ENCODE results near the gene CGB3.
"Not testable (repeated sequence)": the region's sequence is repeated elsewhere in the genome, so short reads cannot be mapped to it uniquely, and the experiment has no call there.

Gene CGB3

GRCh38 chr19:49042177-49042576 lies 18.0 kb upstream of the CGB3 start:
- no peak for DNase-seq

GRCh38 chr19:49039736-49040135 lies 15.6 kb upstream of the CGB3 start:
- not testable (repeated sequence) for DNase-seq

- peak; percentile 54 for DNase-seq
Measured at GRCh38 chr19:49038557-49039276, 14.6 kb upstream of the CGB3 start.

GRCh38 chr19:49038111-49038510 lies 14.0 kb upstream of the CGB3 start:
- DNase-seq: not testable (repeated sequence)

GRCh38 chr19:49036815-49037214 lies 12.7 kb upstream of the CGB3 start, which contains the start of gene CGB1:
Gene CGB1 (minus strand): TSS chr19:49036895. CDS start chr19:49036711, 184 bp downstream.
- peak; percentile 91 for DNase-seq

- peak; percentile 94 for DNase-seq
Measured at GRCh38 chr19:49031642-49032301, 7.6 kb upstream of the CGB3 start, which contains the start of gene CGB2. Gene CGB2 (plus strand): TSS chr19:49031890. CDS start chr19:49032096, 206 bp downstream.

- not testable (repeated sequence) for DNase-seq
Measured at GRCh38 chr19:49030323-49030722, 6.2 kb upstream of the CGB3 start.

GRCh38 chr19:49029749-49030148 lies 5.6 kb upstream of the CGB3 start:
- DNase-seq: not testable (repeated sequence)

- not testable (repeated sequence) for DNase-seq
Measured at GRCh38 chr19:49028686-49029085, 4.6 kb upstream of the CGB3 start.

- not testable (repeated sequence) for DNase-seq
Measured at GRCh38 chr19:49025599-49025998, 1.5 kb upstream of the CGB3 start.

- not testable (repeated sequence) for DNase-seq
Measured at GRCh38 chr19:49025088-49025487, 955 bp upstream of the CGB3 start.

GRCh38 chr19:49022116-49022515 lies 2.0 kb downstream of the CGB3 start:
- no peak for DNase-seq

- DNase-seq: peak; percentile 41
Measured at GRCh38 chr19:49020931-49021895, 2.9 kb downstream of the CGB3 start.

- no peak for DNase-seq
Measured at GRCh38 chr19:49020342-49020741, 3.8 kb downstream of the CGB3 start.

- DNase-seq: peak; percentile 84
Measured at GRCh38 chr19:49019242-49019932, 4.7 kb downstream of the CGB3 start.

- DNase-seq: peak; percentile 56
Measured at GRCh38 chr19:49018388-49019241, 5.5 kb downstream of the CGB3 start.

- DNase-seq: peak; percentile 84
Measured at GRCh38 chr19:49017666-49018351, 6.3 kb downstream of the CGB3 start.

- peak; percentile 42 for DNase-seq
Measured at GRCh38 chr19:49017041-49017665, 7.0 kb downstream of the CGB3 start, which contains the start of gene LHB. Gene LHB (minus strand): TSS chr19:49017091. CDS start chr19:49017081, 10 bp downstream.

GRCh38 chr19:49016067-49016839 lies 7.9 kb downstream of the CGB3 start:
- no peak for DNase-seq

Measured in DMS53 (cell line).